Upper lobe of left lung (tissue), 6 donors: ENCODE measurements around the gene CCDC88B. TPM values are rescaled to one million over a fixed set of nuclear protein-coding genes. Genes with fewer than 3 reads are reported as not detected.

ENCODE experiments used
- ATAC-seq, 2 donors: fragments of 200-7000 bp; cut with Tn5 transposase; one replicate each; pipeline ENCODE4 v1.9.1; 2022; ENCODE audit warnings: mild to moderate bottlenecking in 2 of 2, moderate library complexity in 2 of 2; ENCODE audit not compliant: low FRiP score in 2 of 2
- DNase-seq, 2 donors: peaks; one replicate each; pipeline ENCODE4 v3.0.0-alpha.2; 2019 to 2020
- H3K27ac ChIP-seq, 4 donors: fragments of 200-600 bp; sonication (generic); one replicate each; pipeline ENCODE4 v1.5.1; 2016 to 2019
- H3K27me3 ChIP-seq, 4 donors: fragments of 200-600 bp; sonication (generic); one replicate each; pipeline ENCODE4 v1.5.1; 2017 to 2019
- H3K36me3 ChIP-seq, 4 donors: fragments of 200-600 bp; sonication (generic); one replicate each; pipeline ENCODE4 v1.5.1; 2016 to 2019
- H3K4me1 ChIP-seq, 4 donors: fragments of 200-600 bp; sonication (generic); one replicate each; pipeline ENCODE4 v1.5.1; 2018 to 2019
- H3K4me3 ChIP-seq, 4 donors: fragments of 200-600 bp; sonication (generic); one replicate each; pipeline ENCODE4 v1.5.1; 2017 to 2019; ENCODE audit warnings: mild to moderate bottlenecking in 2 of 4, moderate library complexity in 1 of 4
- H3K9me3 ChIP-seq, 4 donors: fragments of 200-600 bp; sonication (generic); one replicate each; pipeline ENCODE4 v1.5.1; 2018 to 2019
- CTCF ChIP-seq, 6 experiments: fragments of 450-650 bp in 4 of 6; fragments of 200-600 bp in 2 of 6; sonication (generic) in 2 of 6; IDR thresholded peaks; one replicate each; pipeline ENCODE4 v1.5.1; 2016 to 2019; ENCODE audit warnings: antibody characterized with exemption in 6 of 6
- EP300 ChIP-seq, 4 donors: sonication (generic); formaldehyde crosslinking; IDR thresholded peaks; one replicate each; pipeline ENCODE4 v1.5.1; 2017; ENCODE audit warnings: antibody characterized with exemption in 4 of 4, control low read depth in 2 of 4
- POLR2A ChIP-seq, 4 donors: fragments of 450-650 bp; IDR thresholded peaks; one replicate each; pipeline ENCODE4 v1.5.1; 2016 to 2017; ENCODE audit warnings: antibody characterized with exemption in 4 of 4, mild to moderate bottlenecking in 2 of 4
- POLR2AphosphoS5 ChIP-seq, 2 donors: sonication (generic); formaldehyde crosslinking; IDR thresholded peaks; one replicate each; pipeline ENCODE4 v1.5.1; 2017; ENCODE audit warnings: antibody characterized with exemption in 2 of 2
- WGBS, 2 donors: methylation state at CpG; one replicate each; pipeline ENCODE4 v1.1.5; 2017 to 2018; 5-methylcytosine and 5-hydroxymethylcytosine counted together
- total RNA-seq, 6 donors: library from RNA; depleted of rRNA in 4 of 6; stranded (reverse); fragments of >200 nt in 4 of 6; gene quantifications; one replicate each; pipeline versions ENCODE4 v1.1.0 to v1.2.1, GENCODE V29; 2016 to 2021
- donor health status: DM: no; HTN: no; CAD: no; lungs with moderate emphysema.
- donor health status: DM: no; HTN: yes; CAD: no; lungs with severe emphysema.

Gene CCDC88B
- total RNA-seq, 6 donors from 2014 or later, result 12.6 to 138 (median 37.2) TPM

- ATAC-seq (no peak), DNase-seq (no peak)
- Histone ChIP-seq H3K4me3 (no peak overlapping the region), H3K36me3 (no peaks in the 10 kb centered on the region), H3K9me3 (no peaks in the 10 kb centered on the region), H3K4me1 (peaks cover 0 to 15% (median 6%) of the 10 kb centered on the region in 4 donors), H3K27me3 (no peaks in the 10 kb centered on the region), H3K27ac (no peak overlapping the region)
- TF ChIP-seq POLR2A (IDR thresholded peaks at IDR 0.05), result no peak
- TF ChIP-seq POLR2AphosphoS5 (IDR thresholded peaks at IDR 0.05), result no peak
- TF ChIP-seq CTCF (IDR thresholded peaks at IDR 0.05), result no peak
- TF ChIP-seq EP300 (IDR thresholded peaks at IDR 0.05), result no peak
- whole genome bisulfite sequencing, 2 donors, result 83 to 86% methylated on average over 8 of the region's 8 CpGs
These were observed 42.6 kb downstream of the CCDC88B start for GRCh38 chr11:64382586-64382985.

- no peaks in the 10 kb centered on the region for H3K27me3 ChIP-seq
- H3K9me3 ChIP-seq, result no peaks in the 10 kb centered on the region
- 45 to 48% methylated on average over 2 of the region's 2 CpGs for WGBS, 2 donors
- no peak for ATAC-seq
- TF ChIP-seq EP300 (IDR thresholded peaks at IDR 0.05), result no peak
- TF ChIP-seq CTCF (IDR thresholded peaks at IDR 0.05), result no peak
- TF ChIP-seq POLR2AphosphoS5 (IDR thresholded peaks at IDR 0.05), result no peak
- TF ChIP-seq POLR2A (IDR thresholded peaks at IDR 0.05), result no peak
- DNase-seq, result no peak
- H3K4me3 ChIP-seq, result no peak overlapping the region
- H3K27ac ChIP-seq, result no peak overlapping the region
- H3K4me1 ChIP-seq, result peaks cover 0 to 15% (median 6%) of the 10 kb centered on the region in 4 donors
- no peaks in the 10 kb centered on the region for H3K36me3 ChIP-seq
These were observed 43.6 kb downstream of the CCDC88B start for GRCh38 chr11:64383580-64383979.

GRCh38 chr11:64384028-64384737 is 44.2 kb downstream of the CCDC88B start:
- no peaks in the 10 kb centered on the region for H3K27me3 ChIP-seq
- H3K9me3 ChIP-seq, result no peaks in the 10 kb centered on the region
- no peaks in the 10 kb centered on the region for H3K36me3 ChIP-seq
- ATAC-seq (no peak), DNase-seq (peak; percentile 34 to 71)
- peaks cover 0 to 15% (median 6%) of the 10 kb centered on the region in 4 donors for H3K4me1 ChIP-seq
- H3K27ac ChIP-seq, result no peak overlapping the region
- TF ChIP-seq POLR2A (IDR thresholded peaks at IDR 0.05), result no peak
- TF ChIP-seq POLR2AphosphoS5 (IDR thresholded peaks at IDR 0.05), result no peak
- no peak for TF ChIP-seq EP300 (IDR thresholded peaks at IDR 0.05)
- no peak for TF ChIP-seq CTCF (IDR thresholded peaks at IDR 0.05)
- H3K4me3 ChIP-seq, result no peak overlapping the region
- 46 to 63% methylated on average over 5 to 17 of the region's 17 CpGs for WGBS, 2 donors

- DNase-seq (peak in 1 of 2 donors; percentile 36), ATAC-seq (peak in 1 of 2 donors; percentile 44)
- H3K36me3 ChIP-seq, result no peaks in the 10 kb centered on the region
- 51 to 69% methylated on average over 12 to 14 of the region's 15 CpGs for WGBS, 2 donors
- peaks cover 0 to 15% (median 6%) of the 10 kb centered on the region in 4 donors for H3K4me1 ChIP-seq
- no peaks in the 10 kb centered on the region for H3K27me3 ChIP-seq
- no peak overlapping the region for H3K4me3 ChIP-seq
- H3K27ac ChIP-seq, result no peak overlapping the region
- H3K9me3 ChIP-seq, result no peaks in the 10 kb centered on the region
- TF ChIP-seq POLR2AphosphoS5 (IDR thresholded peaks at IDR 0.05) (no peak), EP300 (IDR thresholded peaks at IDR 0.05) (no peak), POLR2A (IDR thresholded peaks at IDR 0.05) (no peak), CTCF (IDR thresholded peaks at IDR 0.05) (no peak)
These were observed 45.3 kb downstream of the CCDC88B start for GRCh38 chr11:64384981-64385944.
